Mammary epithelial cell (primary cell): ENCODE data around the gene AGTPBP1.

Source experiments
- CTCF ChIP-seq, 2 donors: IDR thresholded peaks in 1 of 2; conservative IDR thresholded peaks in 1 of 2; 2 replicates each; pipeline ENCODE4 v1.5.1; 2011 to 2012; ENCODE audit warnings: inconsistent platforms in 2 of 2, low read length in 2 of 2, mild to moderate bottlenecking in 2 of 2, control low read depth in 1 of 2, low read depth in 1 of 2; ENCODE audit not compliant: insufficient read depth in 1 of 2; ENCODE audit errors: extremely low read depth in 1 of 2
- EZH2 ChIP-seq: IDR thresholded peaks from 2 replicates; pipeline ENCODE4 v1.6.1; 2012; ENCODE audit warnings: low read length, inconsistent platforms, borderline replicate concordance

GRCh38 chr9:85575868-85576267 is 165.9 kb downstream of the AGTPBP1 start:
- TF ChIP-seq CTCF (conservative IDR thresholded peaks at IDR 0.05 in 1 of 2, IDR thresholded peaks at IDR 0.05 in 1 of 2; ENCODE audit: extremely low read depth in 1 of 2, insufficient read depth in 1 of 2, low read depth in 1 of 2, low read length in 2 of 2): no peak
- no peak for TF ChIP-seq EZH2
